OCI-LY1 (cell line): ENCODE data around the gene MARK1.

Source experiments
- H2AFZ ChIP-seq: fragments of 200-600 bp; sonication (generic), shearing (Covaris generic); 2 replicates; pipeline ENCODE4 v1.6.0; 2014; ENCODE audit warnings: antibody characterized with exemption, mild to moderate bottlenecking, low read length
- H3F3A ChIP-seq: fragments of 200-600 bp; sonication (generic), shearing (Covaris generic); 2 replicates; pipeline ENCODE4 v1.6.0; 2014; ENCODE audit warnings: mild to moderate bottlenecking, antibody characterized with exemption, low read length, moderate library complexity; ENCODE audit not compliant: insufficient read depth
- H3K27ac ChIP-seq: fragments of 200-600 bp; sonication (generic); 2 replicates; pipeline ENCODE4 v1.5.1; 2014; ENCODE audit warnings: low read length, mixed run types, mild to moderate bottlenecking, low read depth; ENCODE audit not compliant: poor library complexity, severe bottlenecking
- H3K27me3 ChIP-seq: fragments of 200-600 bp; sonication (generic); 2 replicates; pipeline ENCODE4 v1.6.0; 2014; ENCODE audit warnings: antibody characterized with exemption, mild to moderate bottlenecking, low read length, moderate library complexity; ENCODE audit not compliant: insufficient read depth
- H3K36me3 ChIP-seq: fragments of 200-600 bp; sonication (generic); 2 replicates; pipeline ENCODE4 v1.6.1; 2014; ENCODE audit warnings: mild to moderate bottlenecking, antibody characterized with exemption, low read length, moderate library complexity, mixed read lengths; ENCODE audit not compliant: insufficient read depth
- H3K4me1 ChIP-seq: fragments of 200-600 bp; sonication (generic); 2 replicates; pipeline ENCODE4 v1.5.1; 2014; ENCODE audit warnings: mild to moderate bottlenecking, low read length, moderate library complexity; ENCODE audit not compliant: insufficient read depth, severe bottlenecking
- H3K4me2 ChIP-seq: fragments of 200-600 bp; sonication (generic), shearing (Covaris generic); 2 replicates; pipeline ENCODE4 v1.6.1; 2014; ENCODE audit warnings: low read length
- H3K4me3 ChIP-seq: fragments of 200-600 bp; sonication (generic); 2 replicates; pipeline ENCODE4 v1.5.1; 2014; ENCODE audit warnings: low read length, low read depth, mild to moderate bottlenecking, mixed read lengths; ENCODE audit not compliant: poor library complexity, severe bottlenecking
- H3K79me2 ChIP-seq: fragments of 200-600 bp; shearing (Covaris generic); 2 replicates; pipeline ENCODE4 v1.6.1; 2016; ENCODE audit warnings: mixed run types, low read length, mixed read lengths; ENCODE audit not compliant: insufficient read depth
- H3K9ac ChIP-seq: fragments of 200-600 bp; sonication (generic), shearing (Covaris generic); 2 replicates; pipeline ENCODE4 v1.6.1; 2014; ENCODE audit warnings: mild to moderate bottlenecking, low read length, mixed read lengths
- H3K9me2 ChIP-seq: fragments of 200-600 bp; sonication (generic), shearing (Covaris generic); 2 replicates; pipeline ENCODE4 v1.6.1; 2014; ENCODE audit warnings: low read depth, mild to moderate bottlenecking, low read length, mixed read lengths
- H3K9me3 ChIP-seq: fragments of 200-600 bp; shearing (Covaris generic); 2 replicates; pipeline ENCODE4 v1.6.1; 2014; ENCODE audit warnings: low read length, mixed read lengths
- H4K20me1 ChIP-seq: fragments of 200-600 bp; sonication (generic), shearing (Covaris generic); 2 replicates; pipeline ENCODE4 v1.6.0; 2016; ENCODE audit warnings: mild to moderate bottlenecking, low read length; ENCODE audit not compliant: insufficient read depth
- CTCF ChIP-seq: fragments of 200-600 bp; sonication (generic), shearing (Covaris generic); IDR thresholded peaks from 2 replicates; pipeline ENCODE4 v1.5.1; 2017; ENCODE audit warnings: mild to moderate bottlenecking, antibody characterized with exemption, low read length, moderate library complexity, mixed read lengths
- EZH2 ChIP-seq: fragments of 200-600 bp; sonication (generic), shearing (Covaris generic); IDR thresholded peaks from 2 replicates; pipeline ENCODE4 v1.8.0; 2017; ENCODE audit warnings: borderline replicate concordance, mixed run types, mild to moderate bottlenecking, antibody characterized with exemption, low read length, moderate library complexity, mixed read lengths

The MARK1 gene

DNA sequence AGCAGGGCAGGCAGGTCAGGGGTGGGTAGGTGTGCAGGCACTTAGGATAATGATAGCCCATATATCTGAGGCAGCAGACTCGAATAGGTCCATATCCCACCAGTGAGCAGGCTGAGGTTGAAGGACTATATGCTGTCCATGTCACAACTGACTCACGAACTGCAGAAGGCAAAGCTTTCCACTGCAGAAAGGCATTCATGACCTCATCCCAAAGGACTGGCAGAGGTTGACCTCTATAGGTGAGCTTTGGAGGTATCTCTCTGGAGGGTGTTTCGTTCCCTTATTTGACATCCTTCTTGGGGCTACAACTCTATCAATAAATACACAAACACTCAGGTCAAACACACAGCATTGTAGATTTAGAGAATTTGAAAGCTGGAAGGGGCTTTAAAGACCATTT lies 42.8 kb upstream of the MARK1 start:
- no peak for TF ChIP-seq EZH2
- no peak for TF ChIP-seq CTCF

GRCh38 chr1:220485791-220486190 lies 42.1 kb upstream of the MARK1 start:
- Histone ChIP-seq H3K4me2 (no peak overlapping the region), H3K36me3 (no peaks in the 10 kb centered on the region), H3K27ac (no peak overlapping the region), H3F3A (no peaks in the 10 kb centered on the region), H3K9me2 (no peaks in the 10 kb centered on the region), H3K9ac (no peak overlapping the region), H3K4me1 (no peaks in the 10 kb centered on the region), H2AFZ (no peak overlapping the region), H3K4me3 (no peak overlapping the region), H4K20me1 (no peaks in the 10 kb centered on the region), H3K79me2 (no peaks in the 10 kb centered on the region), H3K9me3 (no peaks in the 10 kb centered on the region), H3K27me3 (no peaks in the 10 kb centered on the region)
- TF ChIP-seq CTCF (no peak), EZH2 (no peak)

More for the DNA sequence above, 42.8 kb upstream of the MARK1 start:
- H3F3A ChIP-seq: no peaks in the 10 kb centered on the region
- no peak overlapping the region for H3K4me3 ChIP-seq
- no peak overlapping the region for H2AFZ ChIP-seq
- no peaks in the 10 kb centered on the region for H3K4me1 ChIP-seq
- H4K20me1 ChIP-seq: no peaks in the 10 kb centered on the region
- no peaks in the 10 kb centered on the region for H3K9me2 ChIP-seq
- H3K36me3 ChIP-seq: no peaks in the 10 kb centered on the region
- no peaks in the 10 kb centered on the region for H3K27me3 ChIP-seq
- H3K9me3 ChIP-seq: no peaks in the 10 kb centered on the region
- H3K4me2 ChIP-seq: no peak overlapping the region
- H3K79me2 ChIP-seq: no peaks in the 10 kb centered on the region
- no peak overlapping the region for H3K27ac ChIP-seq
- no peak overlapping the region for H3K9ac ChIP-seq

DNA sequence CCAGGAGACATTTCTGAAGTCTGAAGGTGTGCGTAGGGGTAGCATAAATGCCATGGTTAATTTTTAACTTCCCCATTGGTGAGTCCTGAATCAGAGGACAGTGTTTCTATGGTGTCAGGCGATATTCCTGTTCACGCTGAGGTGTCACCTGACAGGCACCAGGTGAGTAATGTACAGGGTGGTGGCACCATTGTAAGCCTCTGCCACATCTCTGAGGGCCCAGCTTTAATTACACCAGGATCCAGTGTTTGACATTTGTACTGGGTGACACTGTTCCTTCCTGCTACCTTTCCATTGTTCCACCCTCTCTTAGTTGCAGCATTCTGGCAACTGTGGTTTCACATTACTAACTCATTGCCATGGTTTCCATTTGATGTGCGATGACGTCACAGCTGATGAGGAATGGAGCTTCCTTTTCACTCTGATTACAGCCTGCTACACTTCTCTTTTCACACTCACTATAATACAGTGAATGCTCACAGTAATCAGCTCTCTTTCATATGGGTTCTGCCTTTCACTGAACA lies 40.6 kb upstream of the MARK1 start:
- H2AFZ ChIP-seq: no peak overlapping the region
- H4K20me1 ChIP-seq: no peaks in the 10 kb centered on the region
- no peaks in the 10 kb centered on the region for H3F3A ChIP-seq
- no peak overlapping the region for H3K27ac ChIP-seq
- H3K9me2 ChIP-seq: no peaks in the 10 kb centered on the region
- H3K4me3 ChIP-seq: no peak overlapping the region
- H3K4me1 ChIP-seq: no peaks in the 10 kb centered on the region
- no peak overlapping the region for H3K4me2 ChIP-seq
- H3K27me3 ChIP-seq: 0 out of 2 replicates have a peak, but pooled peaks cover 4% of the 10 kb centered on the region
- TF ChIP-seq EZH2: no peak
- no peak for TF ChIP-seq CTCF
- no peaks in the 10 kb centered on the region for H3K9me3 ChIP-seq
- H3K9ac ChIP-seq: no peak overlapping the region
- H3K36me3 ChIP-seq: no peaks in the 10 kb centered on the region
- H3K79me2 ChIP-seq: no peaks in the 10 kb centered on the region
